GM12865 (cell line): Measurements from ENCODE around the gene GNAI2.
A peak's percentile ranks its signal among the peaks of the same experiment; 100 is the strongest.

Experiments used
- DNase-seq: peaks from one replicate; pipeline ENCODE4 v3.0.0; 2010; ENCODE audit warnings: low read depth
- H3K4me3 ChIP-seq: 2 replicates; pipeline ENCODE4 v1.5.1; 2011; ENCODE audit warnings: mild to moderate bottlenecking, low read depth, low read length, control low read depth
- TF ChIP-seq, protein P1 (sequence below): IDR thresholded peaks from 2 replicates; pipeline ENCODE4 v1.5.1; 2011; ENCODE audit warnings: low read length, control low read depth, low read depth, inconsistent platforms; ENCODE audit not compliant: insufficient read depth; ENCODE audit errors: missing control alignments

Gene GNAI2

DNA sequence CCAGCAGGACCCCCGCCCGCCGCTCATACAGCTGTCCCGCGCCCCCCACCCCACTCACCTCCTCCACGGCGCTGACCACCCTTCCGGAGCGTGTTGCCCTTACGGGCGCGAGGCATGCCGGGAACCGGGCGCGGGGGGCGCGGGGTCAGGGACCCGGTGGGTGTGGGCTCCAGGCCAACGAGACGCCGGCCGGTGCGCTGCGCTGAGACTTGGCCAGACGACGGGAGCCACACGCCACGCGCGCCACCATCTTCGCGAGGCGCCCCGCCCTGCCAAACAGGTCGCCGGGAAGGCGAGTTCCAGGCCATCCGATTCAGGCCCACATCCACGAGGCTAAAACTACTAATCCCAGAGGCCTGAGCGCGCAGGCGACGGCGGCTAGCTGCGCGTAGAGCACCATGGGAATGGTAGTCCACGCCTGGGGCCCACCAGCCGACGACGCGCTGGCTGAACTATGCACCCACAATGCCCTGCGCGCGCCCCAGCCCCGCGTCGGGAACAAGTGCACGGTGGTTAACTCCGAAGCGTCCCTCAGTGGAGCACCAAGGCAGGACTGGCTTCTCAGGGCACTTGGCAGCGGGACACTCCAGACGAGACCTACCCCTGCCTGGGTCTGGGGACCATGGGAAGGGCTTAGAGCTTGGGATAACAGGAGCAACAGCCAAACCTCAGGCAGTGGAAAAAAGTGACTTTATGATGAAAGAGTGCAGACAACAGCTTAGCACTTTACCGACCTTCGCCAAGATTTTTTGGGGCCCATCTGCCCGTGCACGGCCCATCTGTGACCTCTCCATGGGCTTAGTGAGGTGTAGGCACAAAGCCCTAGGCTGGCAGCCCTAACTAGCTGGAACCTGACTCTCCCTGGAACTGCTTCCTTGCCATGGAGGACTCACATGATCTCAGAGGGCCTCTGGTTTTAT, 56.4 kb downstream of the GNAI2 start, which contains the start of gene IFRD2:
IFRD2 (minus strand) TSS at position 271 of the 920 bp plus-strand sequence; CDS start at position 116, 155 bp downstream.
- peak; percentile 98 for DNase-seq
- TF ChIP-seq, protein P1, sequence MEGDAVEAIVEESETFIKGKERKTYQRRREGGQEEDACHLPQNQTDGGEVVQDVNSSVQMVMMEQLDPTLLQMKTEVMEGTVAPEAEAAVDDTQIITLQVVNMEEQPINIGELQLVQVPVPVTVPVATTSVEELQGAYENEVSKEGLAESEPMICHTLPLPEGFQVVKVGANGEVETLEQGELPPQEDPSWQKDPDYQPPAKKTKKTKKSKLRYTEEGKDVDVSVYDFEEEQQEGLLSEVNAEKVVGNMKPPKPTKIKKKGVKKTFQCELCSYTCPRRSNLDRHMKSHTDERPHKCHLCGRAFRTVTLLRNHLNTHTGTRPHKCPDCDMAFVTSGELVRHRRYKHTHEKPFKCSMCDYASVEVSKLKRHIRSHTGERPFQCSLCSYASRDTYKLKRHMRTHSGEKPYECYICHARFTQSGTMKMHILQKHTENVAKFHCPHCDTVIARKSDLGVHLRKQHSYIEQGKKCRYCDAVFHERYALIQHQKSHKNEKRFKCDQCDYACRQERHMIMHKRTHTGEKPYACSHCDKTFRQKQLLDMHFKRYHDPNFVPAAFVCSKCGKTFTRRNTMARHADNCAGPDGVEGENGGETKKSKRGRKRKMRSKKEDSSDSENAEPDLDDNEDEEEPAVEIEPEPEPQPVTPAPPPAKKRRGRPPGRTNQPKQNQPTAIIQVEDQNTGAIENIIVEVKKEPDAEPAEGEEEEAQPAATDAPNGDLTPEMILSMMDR: no peak

DNA sequence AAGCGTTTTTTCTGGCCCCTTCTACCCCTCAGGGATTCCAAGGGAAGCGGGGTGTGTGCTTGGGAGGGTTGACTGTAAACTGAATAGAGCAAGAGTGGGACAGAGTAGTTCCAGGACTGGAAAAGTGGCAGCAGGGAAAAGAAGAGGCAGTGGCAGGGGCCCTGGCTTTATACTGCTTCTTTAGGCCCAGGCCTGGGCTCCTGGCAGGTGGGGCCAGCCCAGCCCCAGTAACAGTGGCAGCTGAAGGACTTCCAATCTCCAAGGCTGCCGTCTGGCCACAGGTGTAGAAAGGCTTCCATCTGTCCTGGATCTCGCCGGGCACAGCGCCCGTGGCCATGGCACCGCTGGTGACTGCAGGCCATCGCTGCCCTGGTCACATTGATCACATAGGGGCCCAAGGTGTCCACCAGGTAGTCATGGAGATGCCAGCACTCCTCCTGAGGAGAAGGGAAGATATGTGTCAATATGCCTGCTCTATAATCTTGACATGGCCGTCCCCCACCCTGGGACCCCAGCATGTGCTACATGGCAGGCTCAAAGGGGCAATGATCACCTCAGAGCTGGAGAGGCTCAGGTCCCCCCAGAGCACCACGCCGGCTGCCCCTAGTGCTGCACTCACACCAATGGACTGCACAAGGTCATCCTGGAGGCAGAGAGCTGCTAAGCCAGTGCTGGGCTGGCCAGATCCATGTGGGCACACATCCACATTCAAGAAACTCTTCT, 57.2 kb downstream of the GNAI2 start:
- no peak for DNase-seq
- peak overlapping the region; percentile 76 for H3K4me3 ChIP-seq
- TF ChIP-seq, protein P1: no peak

More for the DNA sequence above, 56.4 kb downstream of the GNAI2 start, which contains the start of gene IFRD2:
- peak within 1 kb of the TSS; percentile 82 for H3K4me3 ChIP-seq

DNA sequence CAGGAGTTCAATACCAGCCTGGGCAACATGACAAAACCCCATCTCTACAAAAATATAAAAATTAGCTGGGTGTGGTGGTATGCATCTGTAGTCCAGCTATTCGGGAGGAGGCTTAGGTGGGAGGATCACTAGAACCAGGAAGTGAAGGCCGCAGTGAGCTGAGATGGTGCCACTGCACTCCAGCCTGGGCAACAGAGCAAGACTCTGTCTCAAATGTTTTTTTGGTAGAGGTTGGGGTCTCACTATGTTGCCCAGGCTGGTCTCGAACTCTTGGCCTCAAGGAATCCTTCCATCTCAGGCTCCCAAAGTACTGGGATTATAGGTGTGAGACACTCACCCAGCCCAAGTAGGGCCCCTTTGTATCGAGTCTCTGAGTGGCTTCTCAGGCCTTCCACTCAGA, 58.1 kb downstream of the GNAI2 start:
- DNase-seq: no peak
- H3K4me3 ChIP-seq: no peak overlapping the region
- TF ChIP-seq, protein P1: no peak

DNA sequence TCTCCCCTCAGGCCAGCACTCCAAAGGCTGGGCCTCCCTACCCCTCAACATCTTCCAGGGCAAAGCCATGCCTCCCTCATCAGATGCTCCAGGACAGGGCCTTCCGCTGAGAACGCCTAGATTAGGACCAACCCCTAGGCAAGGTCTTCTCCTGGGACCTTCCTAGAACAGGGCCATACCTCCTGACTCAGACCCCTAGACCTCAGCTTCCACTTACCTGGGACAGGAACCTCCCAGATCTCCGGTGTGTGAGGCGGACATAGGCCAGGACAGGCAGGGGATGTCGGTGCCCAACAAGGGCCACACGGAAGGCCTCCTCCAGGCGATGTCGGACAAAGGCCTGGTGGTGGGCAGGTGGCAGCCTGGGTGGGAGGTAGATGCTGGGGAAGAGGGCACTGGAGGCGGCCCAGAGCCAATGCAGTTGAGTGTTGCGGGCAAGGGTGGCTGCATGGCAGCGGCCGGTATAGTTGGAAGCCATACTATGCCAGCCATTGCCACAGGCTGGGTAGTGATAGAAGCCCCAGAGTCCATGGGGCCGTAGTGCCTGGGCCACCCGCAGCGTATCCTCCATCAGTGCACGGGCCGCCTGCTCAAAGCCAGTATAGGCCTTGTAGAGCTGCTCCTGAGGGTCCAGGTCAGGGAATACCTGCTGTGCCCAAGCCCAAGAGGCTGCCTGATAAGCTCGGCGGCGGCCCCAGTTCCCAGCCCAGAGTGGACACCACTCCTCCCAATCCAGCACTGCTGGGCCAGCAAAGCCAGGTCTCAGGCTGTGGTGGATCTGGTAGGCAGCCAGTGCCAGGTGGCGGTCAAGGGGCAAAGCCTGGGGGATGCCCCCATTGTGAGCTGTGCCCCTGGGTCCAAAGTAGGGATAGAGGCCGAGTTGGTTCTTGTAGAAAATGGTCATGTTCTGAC, 58.7 kb downstream of the GNAI2 start:
- DNase-seq: peak; percentile 1

DNA sequence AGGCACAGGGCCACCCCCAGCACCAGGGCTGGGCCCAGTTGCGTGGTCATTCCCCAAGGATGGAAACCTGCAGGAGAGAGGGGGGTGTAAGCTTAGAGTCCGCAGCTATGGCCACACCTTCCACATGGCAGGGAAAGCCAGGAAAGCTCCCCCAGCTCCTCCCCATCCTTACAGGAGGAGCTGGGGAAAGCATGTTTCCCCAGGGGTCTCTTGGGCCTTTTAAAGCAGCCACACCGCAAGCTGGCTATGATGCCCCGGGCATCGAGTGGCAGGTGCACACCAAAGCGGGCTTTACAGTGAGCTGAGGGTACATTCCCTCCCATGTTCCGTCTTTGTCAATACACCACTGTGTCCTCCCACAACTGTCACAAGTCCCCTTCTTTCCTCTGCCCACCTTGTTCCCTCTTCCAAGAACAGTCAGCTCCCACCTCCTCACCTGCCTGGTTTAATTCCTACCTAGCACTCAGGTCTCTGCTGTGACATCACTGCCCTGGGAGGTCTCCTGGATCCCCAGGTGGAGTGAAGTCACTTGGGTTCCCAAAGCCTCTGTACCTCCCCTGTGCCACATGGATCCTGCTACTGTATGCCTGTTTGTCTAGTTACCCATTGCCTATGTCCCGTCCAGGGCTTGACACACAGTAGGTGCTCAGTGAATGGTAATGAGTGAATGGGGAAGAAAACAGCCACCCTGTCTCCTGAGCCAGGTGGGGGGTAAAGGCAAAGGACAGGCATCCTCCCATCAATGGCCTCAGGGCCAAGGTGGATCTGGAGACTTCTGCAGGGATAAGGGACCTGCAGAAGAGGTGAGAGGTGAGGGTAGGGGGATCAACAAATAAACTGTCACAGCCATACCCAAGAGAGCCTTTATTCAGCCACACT, 59.8 kb downstream of the GNAI2 start:
- H3K4me3 ChIP-seq: no peak overlapping the region
- TF ChIP-seq, protein P1: no peak
- DNase-seq: no peak

More for the DNA sequence above, 58.7 kb downstream of the GNAI2 start:
- H3K4me3 ChIP-seq: no peak overlapping the region
- TF ChIP-seq, protein P1: no peak
